Gastrocnemius medialis (tissue), 4 donors: Measurements from ENCODE around the gene AK5. TPM values are rescaled to one million over a fixed set of nuclear protein-coding genes. Genes with fewer than 3 reads are reported as not detected.

Source experiments
- ATAC-seq, 2 donors: fragments of 150-250 bp; one replicate each; pipeline ENCODE4 v1.9.1; 2016
- DNase-seq, 2 donors: peaks; one replicate each; pipeline ENCODE4 v3.0.0-alpha.2; 2019
- H3K27ac ChIP-seq, 4 donors: fragments of 200-600 bp; sonication (generic); 1 replicate in 1 of 4; 2 replicates in 3 of 4; pipeline ENCODE4 v1.5.1; 2016 to 2018; ENCODE audit warnings: mild to moderate bottlenecking in 2 of 4, moderate library complexity in 1 of 4
- H3K27me3 ChIP-seq, 3 donors: fragments of 200-600 bp; sonication (generic) in 2 of 3; 1 replicate in 1 of 3; 2 replicates in 2 of 3; pipeline versions ENCODE4 v1.5.1 to v1.6.0; 2016 to 2019; ENCODE audit warnings: mild to moderate bottlenecking in 1 of 3, moderate library complexity in 1 of 3
- H3K36me3 ChIP-seq, 2 donors: fragments of 200-600 bp; sonication (generic) in 1 of 2; one replicate each; pipeline ENCODE4 v1.5.1; 2017 to 2018
- H3K4me1 ChIP-seq, 2 donors: fragments of 200-600 bp; sonication (generic) in 1 of 2; one replicate each; pipeline ENCODE4 v1.5.1; 2016 to 2017; ENCODE audit warnings: mild to moderate bottlenecking in 2 of 2
- H3K4me3 ChIP-seq, 4 donors: fragments of 200-600 bp; sonication (generic) in 3 of 4; 1 replicate in 1 of 4; 2 replicates in 3 of 4; pipeline ENCODE4 v1.5.1; 2016 to 2019; ENCODE audit warnings: mild to moderate bottlenecking in 2 of 4
- H3K9me3 ChIP-seq, 3 donors: fragments of 200-600 bp; sonication (generic) in 2 of 3; 1 replicate in 1 of 3; 2 replicates in 2 of 3; pipeline ENCODE4 v1.5.1; 2016 to 2019
- CTCF ChIP-seq, 5 experiments: fragments of 450-650 bp in 3 of 5; fragments of 200-600 bp in 2 of 5; sonication (generic) in 2 of 5; IDR thresholded peaks in 4 of 5; conservative IDR thresholded peaks in 1 of 5; 1 replicate in 4 of 5; 2 replicates in 1 of 5; pipeline ENCODE4 v1.5.1; 2016 to 2019; ENCODE audit warnings: antibody characterized with exemption in 5 of 5, mild to moderate bottlenecking in 3 of 5, moderate library complexity in 3 of 5
- POLR2A ChIP-seq, 2 donors: fragments of 450-650 bp; IDR thresholded peaks; one replicate each; pipeline ENCODE4 v1.6.1; 2017; ENCODE audit warnings: antibody characterized with exemption in 2 of 2, mild to moderate bottlenecking in 2 of 2, moderate library complexity in 2 of 2
- in situ Hi-C, 4 donors: fragments of 200-750 bp; cut with MboI; loops; one replicate each; pipeline versions ENCODE4 v1.15.0 to v1.8.0; 2017; ENCODE audit warnings: low sequenced_read_pairs in 4 of 4
- intact Hi-C: fragments of 100-400 bp; cut with DNase I; formaldehyde crosslinking; loops from one replicate; pipeline ENCODE4 v1.15.1; 2023; ENCODE audit warnings: low total_unique reads
- total RNA-seq, 4 donors: library from RNA; depleted of rRNA; stranded (reverse); fragments of >200 nt; gene quantifications; one replicate each; pipeline versions ENCODE4 v1.1.0 to v1.2.3, GENCODE V29; 2016

AK5 gene
- total RNA-seq, 4 donors from 2014 or later, result 0.07 to 1.8 TPM; not detected in 2

- TF ChIP-seq CTCF (IDR thresholded peaks at IDR 0.05 in 4 of 5, conservative IDR thresholded peaks at IDR 0.05 in 1 of 5) (no peak), POLR2A (IDR thresholded peaks at IDR 0.05) (no peak)
Observed at GRCh38 chr1:77399250-77400086, 117.6 kb downstream of the AK5 start.

GRCh38 chr1:77400781-77401180 lies 119.0 kb downstream of the AK5 start:
- Histone ChIP-seq H3K27ac (no peak overlapping the region), H3K27me3 (no peaks in the 10 kb centered on the region), H3K36me3 (no peaks in the 10 kb centered on the region), H3K9me3 (no peaks in the 10 kb centered on the region), H3K4me1 (no peaks in the 10 kb centered on the region), H3K4me3 (no peak overlapping the region)
- in situ Hi-C loops, result no loop called here
- intact Hi-C loops, result no loop called here
- TF ChIP-seq CTCF (IDR thresholded peaks at IDR 0.05 in 4 of 5, conservative IDR thresholded peaks at IDR 0.05 in 1 of 5) (no peak), POLR2A (IDR thresholded peaks at IDR 0.05) (no peak)
- ATAC-seq, result no peak
- DNase-seq, result no peak

More at GRCh38 chr1:77399250-77400086, 117.6 kb downstream of the AK5 start:
- DNase-seq (no peak), ATAC-seq (no peak)
- Histone ChIP-seq H3K4me3 (no peak overlapping the region), H3K9me3 (no peaks in the 10 kb centered on the region), H3K4me1 (no peaks in the 10 kb centered on the region), H3K27ac (no peak overlapping the region), H3K27me3 (no peaks in the 10 kb centered on the region), H3K36me3 (no peaks in the 10 kb centered on the region)
- in situ Hi-C loops, result no loop called here
- intact Hi-C loops, result no loop called here

GRCh38 chr1:77401384-77401783 lies 119.6 kb downstream of the AK5 start:
- no peaks in the 10 kb centered on the region for H3K9me3 ChIP-seq
- H3K4me3 ChIP-seq, result no peak overlapping the region
- intact Hi-C loops, result no loop called here
- no peak for ATAC-seq
- DNase-seq, result no peak
- H3K27ac ChIP-seq, result no peak overlapping the region
- H3K36me3 ChIP-seq, result no peaks in the 10 kb centered on the region
- H3K27me3 ChIP-seq, result no peaks in the 10 kb centered on the region
- no peaks in the 10 kb centered on the region for H3K4me1 ChIP-seq
- TF ChIP-seq CTCF (IDR thresholded peaks at IDR 0.05 in 4 of 5, conservative IDR thresholded peaks at IDR 0.05 in 1 of 5), result no peak
- TF ChIP-seq POLR2A (IDR thresholded peaks at IDR 0.05), result no peak
- in situ Hi-C loops, result no loop called here

- ATAC-seq, result no peak
- Histone ChIP-seq H3K4me3 (no peak overlapping the region), H3K27me3 (no peaks in the 10 kb centered on the region), H3K4me1 (no peaks in the 10 kb centered on the region), H3K9me3 (no peaks in the 10 kb centered on the region), H3K27ac (no peak overlapping the region), H3K36me3 (no peaks in the 10 kb centered on the region)
- in situ Hi-C loops (no loop called here), intact Hi-C loops (no loop called here)
- TF ChIP-seq POLR2A (IDR thresholded peaks at IDR 0.05) (no peak), CTCF (IDR thresholded peaks at IDR 0.05 in 4 of 5, conservative IDR thresholded peaks at IDR 0.05 in 1 of 5) (no peak)
- no peak for DNase-seq
Observed at GRCh38 chr1:77405186-77405585, 123.4 kb downstream of the AK5 start.
